Gastrocnemius medialis (tissue), 4 donors: ENCODE results near the gene MEX3B.

ENCODE experiments used
- CTCF ChIP-seq, 5 experiments: fragments of 450-650 bp in 3 of 5; fragments of 200-600 bp in 2 of 5; sonication (generic) in 2 of 5; IDR thresholded peaks in 4 of 5; conservative IDR thresholded peaks in 1 of 5; 1 replicate in 4 of 5; 2 replicates in 1 of 5; pipeline ENCODE4 v1.5.1; 2016 to 2019; ENCODE audit warnings: antibody characterized with exemption in 5 of 5, mild to moderate bottlenecking in 3 of 5, moderate library complexity in 3 of 5
- POLR2A ChIP-seq, 2 donors: fragments of 450-650 bp; IDR thresholded peaks; one replicate each; pipeline ENCODE4 v1.6.1; 2017; ENCODE audit warnings: antibody characterized with exemption in 2 of 2, mild to moderate bottlenecking in 2 of 2, moderate library complexity in 2 of 2

DNA sequence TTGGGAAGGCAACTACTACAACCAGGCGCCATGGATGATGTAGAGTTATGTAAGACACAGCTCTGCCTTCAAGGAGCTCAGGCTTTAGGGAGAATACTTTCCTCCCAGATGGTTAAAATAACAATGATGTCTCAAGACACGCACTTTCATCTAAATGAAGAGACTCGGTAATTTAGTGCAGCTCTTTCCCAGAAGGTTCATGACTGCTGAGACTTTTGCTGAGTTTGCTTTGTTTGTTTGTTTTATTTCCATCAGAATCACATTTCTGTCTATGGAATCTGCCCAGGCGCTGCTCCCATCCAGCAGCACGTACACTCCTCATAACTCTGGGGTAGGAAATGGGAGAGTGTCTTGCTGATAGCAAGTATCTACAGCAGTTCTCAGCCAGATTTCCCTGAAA is 33.9 kb upstream of the MEX3B start:
- TF ChIP-seq CTCF (IDR thresholded peaks at IDR 0.05 in 4 of 5, conservative IDR thresholded peaks at IDR 0.05 in 1 of 5) (no peak), POLR2A (IDR thresholded peaks at IDR 0.05) (no peak)
